SK-N-MC (cell line): ENCODE results near the gene EPN2.

Experiments
- EZH2 ChIP-seq: fragments of 200-600 bp; sonication (generic); IDR thresholded peaks from one replicate; pipeline ENCODE4 v1.6.1; 2017; ENCODE audit warnings: antibody characterized with exemption
- FOXP2 ChIP-seq: optimal IDR thresholded peaks from 2 replicates; pipeline ENCODE3; 2011; ENCODE audit warnings: mild to moderate bottlenecking, moderate library complexity; ENCODE audit not compliant: insufficient read depth; ENCODE audit errors: extremely low read length, control extremely low read depth
- POLR2AphosphoS5 ChIP-seq: IDR thresholded peaks from 2 replicates; pipeline ENCODE4 v1.6.1; 2012; ENCODE audit warnings: mild to moderate bottlenecking, low read depth, low read length, borderline replicate concordance

GRCh38 chr17:19369107-19369778 is 132.1 kb downstream of the EPN2 start:
- TF ChIP-seq POLR2AphosphoS5 (no peak), EZH2 (no peak), FOXP2 (no peak)
